BLaER1 treated with 17β-estradiol and CSF1 and Interleukin-3, amounts not matched to agents 10 nM and 100 nM (cell line): ENCODE data around the gene CACNA1D.

Experiments
- H3K27ac ChIP-seq, 11 experiments: shearing (Covaris generic); formaldehyde crosslinking; 2 replicates each; pipeline ENCODE4 v1.8.1; 2022
- H3K27me3 ChIP-seq, 11 experiments: shearing (Covaris generic); formaldehyde crosslinking; 2 replicates each; pipeline ENCODE4 v1.8.1; 2022
- H3K36me3 ChIP-seq, 11 experiments: shearing (Covaris generic); formaldehyde crosslinking; 2 replicates each; pipeline ENCODE4 v1.8.1; 2022
- H3K4me1 ChIP-seq, 10 experiments: shearing (Covaris generic); formaldehyde crosslinking; 2 replicates each; pipeline ENCODE4 v1.8.1; 2022
- H3K4me2 ChIP-seq, 11 experiments: shearing (Covaris generic); formaldehyde crosslinking; 2 replicates each; pipeline ENCODE4 v1.8.1; 2022
- H3K4me3 ChIP-seq, 10 experiments: shearing (Covaris generic); formaldehyde crosslinking; 2 replicates each; pipeline ENCODE4 v1.8.1; 2022
- H3K9ac ChIP-seq, 11 experiments: shearing (Covaris generic); formaldehyde crosslinking; 2 replicates each; pipeline ENCODE4 v1.8.1; 2022
- H3K9me3 ChIP-seq, 11 experiments: shearing (Covaris generic); formaldehyde crosslinking; replicated peaks in 1 of 11; 2 replicates each; pipeline ENCODE4 v1.8.1; 2022
- H4K20me1 ChIP-seq, 11 experiments: shearing (Covaris generic); formaldehyde crosslinking; 2 replicates each; pipeline ENCODE4 v1.8.1; 2022
- Cebpa-rat ChIP-seq, 11 experiments: shearing (Covaris generic); IDR thresholded peaks; 2 replicates each; pipeline ENCODE4 v1.8.1; 2022

CACNA1D gene

GRCh38 chr3:53817211-53817610 is 322.8 kb downstream of the CACNA1D start:
- Histone ChIP-seq H3K9me3 (no peaks in the 10 kb centered on the region), H4K20me1 (peaks cover 0 to 2% (median 0%) of the 10 kb centered on the region in 11 experiments; a peak in 1 of 22 replicates), H3K9ac (no peak overlapping the region), H3K4me1 (peaks cover 0 to 17% (median 4%) of the 10 kb centered on the region in 10 experiments; a peak in 7 of 20 replicates), H3K27ac (no peak overlapping the region), H3K4me3 (no peak overlapping the region), H3K27me3 (no peaks in the 10 kb centered on the region), H3K4me2 (no peak overlapping the region), H3K36me3 (no peaks in the 10 kb centered on the region)
- TF ChIP-seq Cebpa-rat (IDR thresholded peaks at IDR 0.05): no peak

- Histone ChIP-seq H3K27me3 (no peaks in the 10 kb centered on the region), H3K36me3 (no peaks in the 10 kb centered on the region), H3K9me3 (no peaks in the 10 kb centered on the region), H3K4me2 (no peak overlapping the region), H3K27ac (no peak overlapping the region), H3K4me3 (no peak overlapping the region), H3K9ac (no peak overlapping the region), H4K20me1 (peaks cover 0 to 4% (median 0%) of the 10 kb centered on the region in 11 experiments; a peak in 1 of 22 replicates), H3K4me1 (peaks cover 0 to 17% (median 4%) of the 10 kb centered on the region in 10 experiments; a peak in 7 of 20 replicates)
- no peak for TF ChIP-seq Cebpa-rat (IDR thresholded peaks at IDR 0.05)
These were observed 323.4 kb downstream of the CACNA1D start for GRCh38 chr3:53817809-53818208.

- TF ChIP-seq Cebpa-rat (IDR thresholded peaks at IDR 0.05): no peak
- no peak overlapping the region for H3K4me3 ChIP-seq
- no peak overlapping the region for H3K9ac ChIP-seq
- no peaks in the 10 kb centered on the region for H3K27me3 ChIP-seq
- H4K20me1 ChIP-seq: peaks cover 0 to 4% (median 0%) of the 10 kb centered on the region in 11 experiments; a peak in 1 of 22 replicates
- peaks cover 0 to 17% (median 4%) of the 10 kb centered on the region in 10 experiments; a peak in 7 of 20 replicates for H3K4me1 ChIP-seq
- no peak overlapping the region for H3K4me2 ChIP-seq
- no peak overlapping the region for H3K27ac ChIP-seq
- no peaks in the 10 kb centered on the region; a peak in 1 of 22 replicates for H3K9me3 ChIP-seq
- H3K36me3 ChIP-seq: no peaks in the 10 kb centered on the region
These were observed 324.1 kb downstream of the CACNA1D start for GRCh38 chr3:53818221-53819162.

GRCh38 chr3:53819163-53819868 is 324.9 kb downstream of the CACNA1D start:
- H3K4me3 ChIP-seq: no peak overlapping the region
- H3K36me3 ChIP-seq: no peaks in the 10 kb centered on the region
- no peaks in the 10 kb centered on the region; a peak in 1 of 22 replicates for H3K9me3 ChIP-seq
- H3K9ac ChIP-seq: no peak overlapping the region
- no peak overlapping the region for H3K4me2 ChIP-seq
- no peaks in the 10 kb centered on the region for H3K27me3 ChIP-seq
- peaks cover 0 to 4% (median 0%) of the 10 kb centered on the region in 11 experiments; a peak in 1 of 22 replicates for H4K20me1 ChIP-seq
- H3K27ac ChIP-seq: no peak overlapping the region
- peaks cover 0 to 13% (median 4%) of the 10 kb centered on the region in 10 experiments; a peak in 7 of 20 replicates for H3K4me1 ChIP-seq
- no peak for TF ChIP-seq Cebpa-rat (IDR thresholded peaks at IDR 0.05)

- Histone ChIP-seq H3K9me3 (no peaks in the 10 kb centered on the region; a peak in 1 of 22 replicates), H3K9ac (no peak overlapping the region), H3K4me1 (peaks cover 0 to 12% (median 4%) of the 10 kb centered on the region in 10 experiments; a peak in 6 of 20 replicates), H3K36me3 (no peaks in the 10 kb centered on the region), H3K4me3 (no peak overlapping the region), H3K27me3 (no peaks in the 10 kb centered on the region), H4K20me1 (peaks cover 0 to 4% (median 0%) of the 10 kb centered on the region in 11 experiments; a peak in 1 of 22 replicates), H3K4me2 (no peak overlapping the region), H3K27ac (no peak overlapping the region)
- TF ChIP-seq Cebpa-rat (IDR thresholded peaks at IDR 0.05): no peak
These were observed 325.7 kb downstream of the CACNA1D start for GRCh38 chr3:53820084-53820483.

- Histone ChIP-seq H3K27me3 (no peaks in the 10 kb centered on the region), H3K4me2 (peak overlapping the region in 2 of 11 experiments; percentile 5 to 19; a peak in 3 of 22 replicates), H3K9me3 (no peaks in the 10 kb centered on the region; a peak in 1 of 22 replicates), H4K20me1 (peaks cover 0 to 4% (median 0%) of the 10 kb centered on the region in 11 experiments; a peak in 1 of 22 replicates), H3K9ac (no peak overlapping the region), H3K36me3 (no peaks in the 10 kb centered on the region), H3K27ac (no peak overlapping the region), H3K4me1 (peaks cover 0 to 12% (median 4%) of the 10 kb centered on the region in 10 experiments; a peak in 6 of 20 replicates), H3K4me3 (no peak overlapping the region)
- no peak for TF ChIP-seq Cebpa-rat (IDR thresholded peaks at IDR 0.05)
These were observed 326.6 kb downstream of the CACNA1D start for GRCh38 chr3:53820756-53821580.

GRCh38 chr3:53821631-53822121 is 327.3 kb downstream of the CACNA1D start:
- TF ChIP-seq Cebpa-rat (IDR thresholded peaks at IDR 0.05): no peak
- Histone ChIP-seq H3K9me3 (no peaks in the 10 kb centered on the region; a peak in 1 of 22 replicates), H3K27ac (no peak overlapping the region), H3K27me3 (no peaks in the 10 kb centered on the region), H3K36me3 (no peaks in the 10 kb centered on the region), H3K4me1 (peaks cover 0 to 12% (median 4%) of the 10 kb centered on the region in 10 experiments; a peak in 6 of 20 replicates), H3K4me2 (no peak overlapping the region), H3K4me3 (no peak overlapping the region), H3K9ac (no peak overlapping the region), H4K20me1 (peaks cover 0 to 4% (median 0%) of the 10 kb centered on the region in 11 experiments; a peak in 1 of 22 replicates)

- no peaks in the 10 kb centered on the region; a peak in 1 of 22 replicates for H3K9me3 ChIP-seq
- peaks cover 0 to 4% (median 0%) of the 10 kb centered on the region in 11 experiments; a peak in 1 of 22 replicates for H4K20me1 ChIP-seq
- H3K27me3 ChIP-seq: no peaks in the 10 kb centered on the region
- H3K4me3 ChIP-seq: no peak overlapping the region
- no peaks in the 10 kb centered on the region for H3K36me3 ChIP-seq
- no peak overlapping the region for H3K27ac ChIP-seq
- H3K4me2 ChIP-seq: no peak overlapping the region
- H3K4me1 ChIP-seq: peaks cover 0 to 12% (median 4%) of the 10 kb centered on the region in 10 experiments; a peak in 6 of 20 replicates
- TF ChIP-seq Cebpa-rat (IDR thresholded peaks at IDR 0.05): no peak
- H3K9ac ChIP-seq: no peak overlapping the region
These were observed 327.9 kb downstream of the CACNA1D start for GRCh38 chr3:53822331-53822741.
